GM19043 (cell line): ENCODE data around the gene PTPN3.
"Not testable (repeated sequence)": the region's sequence is repeated elsewhere in the genome, so short reads cannot be mapped to it uniquely, and the experiment has no call there.

Experiments
- ATAC-seq: cut with Tn5 transposase; IDR thresholded peaks from one replicate; pipeline ENCODE4 v1.9.1; 2021; ENCODE audit warnings: low read depth; ENCODE audit not compliant: unreplicated experiment

PTPN3 gene

DNA sequence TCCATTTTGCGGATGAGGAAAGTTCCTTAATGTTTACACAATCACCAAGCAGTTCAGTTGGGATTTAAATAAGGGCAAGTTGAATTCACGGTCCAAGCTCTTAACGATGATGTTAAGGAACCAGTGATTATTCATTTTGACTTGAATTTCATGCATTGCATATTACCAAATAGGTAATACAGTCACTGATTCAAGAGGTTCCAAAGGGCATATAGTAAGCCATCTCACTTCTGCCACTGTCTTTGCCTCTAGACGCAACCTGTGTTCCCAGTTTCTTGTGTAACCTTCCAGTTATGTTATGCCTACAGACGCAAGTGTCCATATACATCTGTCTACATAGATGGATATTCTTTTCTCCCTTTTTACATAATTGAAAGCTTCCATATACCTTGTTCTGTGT is 137.3 kb downstream of the PTPN3 start:
- no peak for ATAC-seq

DNA sequence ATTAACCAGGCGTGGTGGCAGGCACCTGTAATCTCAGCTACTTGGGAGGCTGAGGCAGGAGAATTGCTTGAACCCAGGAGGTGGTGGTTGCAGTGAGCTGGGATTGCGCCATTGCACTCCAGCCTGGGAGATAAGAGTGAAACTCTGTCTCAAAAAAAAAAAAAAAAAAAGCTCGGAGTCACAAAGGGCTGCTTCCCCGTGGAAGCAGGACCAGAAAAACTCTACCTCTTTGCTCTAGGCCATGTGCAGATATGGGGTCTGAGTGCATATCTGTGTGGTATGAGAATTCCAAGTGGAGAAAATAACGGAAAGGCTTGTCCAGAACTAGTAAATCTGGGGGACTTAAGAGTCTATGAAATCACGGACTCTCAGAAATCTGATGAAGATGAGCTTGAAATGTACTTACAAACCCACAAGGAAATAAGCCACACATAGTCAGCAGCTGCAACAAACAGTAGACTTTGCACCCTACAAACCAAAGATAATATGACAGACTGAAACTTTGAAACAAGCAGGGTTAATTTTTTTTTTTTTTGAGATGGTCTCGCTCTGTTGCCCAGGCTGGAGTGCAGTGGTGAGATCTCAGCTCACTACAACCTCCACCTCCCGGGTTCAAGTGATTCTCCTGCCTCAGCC is 139.0 kb downstream of the PTPN3 start:
- ATAC-seq, result not testable (repeated sequence)

DNA sequence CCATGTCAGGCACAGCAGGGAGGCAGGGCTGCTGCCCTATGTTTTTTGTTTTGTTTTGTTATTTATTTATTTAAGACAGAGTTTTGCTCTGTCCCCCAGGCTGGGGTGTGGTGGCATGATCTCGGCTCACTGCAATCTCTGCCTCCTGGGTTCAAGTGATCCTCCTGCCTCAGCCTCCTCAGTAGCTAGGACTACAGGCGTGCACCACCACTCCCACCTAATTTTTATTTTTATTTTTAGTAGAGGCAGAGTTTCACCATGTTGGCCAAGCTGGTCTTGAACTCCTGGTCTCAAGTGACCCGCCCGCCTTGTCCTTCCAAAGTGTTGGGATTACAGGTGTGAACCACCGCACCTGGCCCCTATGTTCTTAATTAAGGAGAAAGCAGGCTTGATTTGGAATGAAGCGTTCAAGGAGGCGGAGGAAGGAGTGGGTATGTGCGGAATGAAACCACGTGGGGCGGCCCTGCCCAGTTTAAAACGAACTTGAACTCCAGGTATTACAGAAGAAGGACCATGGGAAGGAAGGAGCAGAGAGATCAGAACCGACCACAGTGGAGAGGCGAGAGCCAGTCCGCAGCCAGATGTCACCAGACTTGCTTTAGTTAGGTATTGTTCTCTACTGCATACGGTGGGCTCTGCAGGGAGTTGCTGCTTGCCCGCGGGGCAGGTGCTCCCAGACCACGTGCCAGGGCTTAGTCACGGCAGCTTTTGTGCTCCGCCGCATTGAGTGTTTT is 142.4 kb downstream of the PTPN3 start:
- no peak for ATAC-seq

DNA sequence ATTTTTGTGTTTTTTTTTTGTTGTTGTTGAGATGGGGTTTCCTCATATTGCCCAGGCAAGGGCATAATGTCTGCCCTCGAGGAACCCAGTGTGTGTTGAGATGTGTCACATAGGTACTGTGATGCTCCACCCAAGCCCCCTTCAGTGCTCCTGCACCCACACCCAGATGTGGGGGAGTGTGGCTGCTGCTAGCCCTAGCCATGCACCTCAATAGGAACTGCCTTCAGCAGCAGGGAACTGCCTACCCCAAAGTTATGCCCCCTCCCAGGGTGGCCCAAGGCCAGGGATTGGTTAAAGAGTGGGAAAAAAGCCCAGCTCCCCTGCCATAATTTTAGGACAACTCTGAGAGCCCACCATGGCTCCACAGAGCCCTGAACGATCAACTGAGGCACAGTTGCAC is 143.9 kb downstream of the PTPN3 start:
- no peak for ATAC-seq

DNA sequence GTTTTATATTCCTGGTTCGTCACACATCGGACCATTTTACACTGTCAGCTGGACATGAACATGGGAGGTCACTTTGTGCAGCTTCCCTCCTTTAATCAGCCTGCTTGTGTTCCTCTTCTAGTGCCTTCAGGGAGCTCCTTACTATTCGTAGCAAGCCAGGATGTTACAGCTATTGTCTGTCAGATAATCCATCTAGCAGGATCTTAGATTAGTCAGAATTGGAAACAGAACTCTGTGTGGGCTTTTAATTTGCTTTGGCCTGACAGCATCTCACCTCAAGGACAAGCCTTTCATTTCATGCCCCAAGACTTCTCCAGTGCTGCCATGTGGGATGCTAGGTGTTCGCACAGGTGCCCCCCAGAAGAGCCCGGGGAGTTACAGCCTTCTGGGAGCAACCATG is 147.1 kb downstream of the PTPN3 start:
- ATAC-seq, result no peak

DNA sequence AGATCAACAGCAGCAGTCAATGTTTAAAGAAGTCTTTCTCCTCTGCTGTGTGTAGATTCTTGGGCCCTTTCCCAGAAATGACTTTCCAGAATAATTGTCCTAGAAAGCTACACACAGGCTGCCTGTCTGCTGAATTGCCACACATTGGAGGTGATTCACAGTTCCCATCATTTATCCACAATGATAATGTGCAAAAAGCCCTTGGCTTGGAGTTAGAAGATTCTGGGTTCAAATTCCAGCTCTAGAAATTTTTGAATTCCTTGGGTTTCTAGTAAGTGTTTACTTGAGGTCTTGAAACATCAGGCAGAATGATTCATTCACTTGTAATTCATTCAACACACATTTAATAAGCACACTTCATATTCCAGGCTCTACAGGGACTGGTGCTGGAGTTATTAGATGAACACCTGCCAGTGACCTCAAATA is 148.7 kb downstream of the PTPN3 start:
- ATAC-seq, result no peak

DNA sequence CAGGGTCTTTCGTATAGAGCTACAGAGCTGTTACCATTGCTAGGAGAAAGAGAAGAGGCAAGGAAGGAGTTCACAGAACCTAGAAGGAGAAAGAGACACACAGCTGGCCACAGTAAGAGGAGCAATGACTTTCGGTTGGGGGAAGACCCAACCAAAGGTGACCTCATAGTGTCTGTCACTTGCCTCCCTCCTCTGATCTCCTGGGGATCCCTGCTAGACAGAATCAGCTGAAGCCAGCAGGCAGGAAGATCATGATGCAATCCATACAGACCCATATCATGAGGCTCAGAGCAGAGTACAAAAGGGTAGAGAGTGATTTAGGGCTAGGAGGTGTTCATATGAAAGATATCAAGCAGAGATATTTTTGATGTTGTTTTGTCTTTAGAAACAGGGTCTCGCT is 151.2 kb downstream of the PTPN3 start:
- no peak for ATAC-seq

DNA sequence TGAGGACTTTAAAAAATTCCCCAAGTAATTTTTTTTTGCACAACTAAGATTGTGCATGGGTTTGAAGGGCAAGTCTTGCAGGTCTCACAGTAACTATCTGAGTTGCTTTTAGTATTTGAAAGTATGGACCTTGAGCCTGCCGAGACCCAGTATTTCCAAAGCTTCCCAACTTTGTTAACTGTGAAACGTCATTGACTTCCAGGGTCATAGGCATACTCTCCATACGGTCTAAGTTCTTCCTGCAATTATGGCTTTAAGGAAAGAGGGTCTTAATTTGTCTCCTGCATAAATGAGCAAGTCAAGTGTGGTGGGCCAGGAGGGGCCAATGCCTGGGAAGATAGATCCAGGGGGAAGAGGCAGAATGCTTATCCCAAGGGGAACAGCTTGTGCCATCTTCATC is 153.2 kb downstream of the PTPN3 start:
- ATAC-seq, result no peak

DNA sequence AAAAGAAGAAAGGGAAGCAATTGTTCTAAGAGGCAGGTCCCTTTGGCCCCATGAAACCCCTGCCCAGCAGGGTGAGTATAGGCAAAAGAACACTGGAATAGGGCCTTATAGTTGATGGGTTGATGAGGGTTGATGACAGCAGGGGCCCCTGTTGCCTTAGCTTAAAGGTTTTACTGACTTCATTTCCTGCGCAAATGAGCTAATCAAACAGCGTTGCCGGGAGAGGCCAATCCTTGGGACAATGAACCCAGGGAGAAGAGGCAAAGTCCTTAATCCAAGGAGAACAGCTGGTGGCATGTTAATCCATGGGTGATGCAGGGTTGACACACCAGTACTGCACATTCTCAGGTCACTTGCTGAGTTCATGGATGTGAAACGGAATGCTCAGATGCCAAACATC is 155.2 kb downstream of the PTPN3 start:
- no peak for ATAC-seq

DNA sequence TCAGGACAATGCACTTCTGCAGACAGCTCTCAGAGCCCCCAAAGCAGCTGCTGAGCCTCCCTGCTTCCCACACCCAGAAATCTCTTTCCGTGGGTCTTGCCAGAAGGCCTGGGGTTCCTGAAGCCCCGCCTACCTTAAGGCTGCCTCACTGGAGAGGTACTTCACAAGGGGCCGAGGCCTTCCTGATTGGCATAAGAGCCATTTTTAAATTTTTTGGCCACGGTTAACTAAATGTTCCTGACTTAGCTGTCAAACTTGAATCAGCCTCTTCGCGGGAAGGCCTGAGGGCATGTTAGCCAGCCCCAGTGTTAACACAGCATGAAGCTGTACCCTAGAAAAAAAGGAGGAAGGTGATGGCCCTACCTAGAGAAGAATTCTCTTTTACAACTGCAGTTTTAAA is 156.5 kb downstream of the PTPN3 start:
- ATAC-seq, result no peak

DNA sequence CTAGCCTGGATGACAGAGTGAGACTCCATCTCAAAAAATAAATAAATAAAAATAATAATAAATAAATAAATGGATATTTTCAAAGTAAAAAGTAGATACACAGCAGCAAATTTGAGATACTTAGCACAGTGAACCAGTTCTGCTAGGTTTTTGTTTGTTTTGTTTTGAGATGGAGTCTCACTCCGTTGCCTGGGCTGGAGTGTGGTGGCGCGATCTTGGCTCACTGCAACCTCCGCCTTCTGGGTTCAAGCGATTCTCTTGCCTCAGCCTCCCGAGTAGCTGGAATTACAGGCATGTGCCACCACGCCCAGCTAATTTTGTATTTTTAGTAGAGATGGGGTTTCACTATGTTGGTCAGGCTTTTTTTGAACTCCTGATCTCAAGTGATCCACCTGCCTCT is 157.1 kb downstream of the PTPN3 start:
- not testable (repeated sequence) for ATAC-seq

DNA sequence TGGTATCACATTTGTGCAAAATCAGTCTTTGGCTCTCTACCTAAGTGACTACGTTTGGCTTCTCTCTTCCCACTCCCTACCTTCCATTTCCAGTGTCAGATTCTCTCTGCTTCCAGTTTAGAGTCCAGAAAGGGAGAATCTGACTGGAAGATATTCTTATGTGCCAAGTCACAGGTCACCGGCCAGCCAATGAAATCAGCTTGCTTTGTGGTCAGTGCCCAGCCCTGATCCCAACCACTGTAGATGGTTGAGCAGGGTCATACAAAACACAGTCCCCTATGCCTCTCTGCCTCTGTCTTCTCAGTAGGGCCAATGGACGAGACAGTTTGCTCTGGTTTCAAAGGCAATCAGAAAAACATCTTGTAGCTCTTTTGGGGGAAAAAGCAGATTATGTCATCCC is 161.7 kb downstream of the PTPN3 start:
- no peak for ATAC-seq

DNA sequence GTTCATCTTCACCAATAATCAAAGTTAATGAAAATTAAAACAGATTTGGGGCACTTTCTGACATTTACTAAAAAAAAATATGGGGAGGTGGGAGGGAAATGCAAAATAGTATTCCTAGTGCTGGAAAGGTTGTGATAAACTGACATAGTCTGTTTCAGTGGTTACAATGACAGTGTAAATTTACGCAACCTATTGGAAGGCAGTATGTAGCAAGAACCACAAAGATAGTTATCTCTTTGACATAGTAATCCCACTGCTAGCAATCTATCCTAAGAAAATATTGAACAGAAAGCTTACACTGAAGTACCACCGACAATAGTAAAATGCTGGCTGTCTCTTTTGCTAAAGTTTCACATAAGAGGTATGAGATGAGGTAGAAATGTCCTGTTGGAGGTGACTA is 162.2 kb downstream of the PTPN3 start:
- ATAC-seq, result no peak

DNA sequence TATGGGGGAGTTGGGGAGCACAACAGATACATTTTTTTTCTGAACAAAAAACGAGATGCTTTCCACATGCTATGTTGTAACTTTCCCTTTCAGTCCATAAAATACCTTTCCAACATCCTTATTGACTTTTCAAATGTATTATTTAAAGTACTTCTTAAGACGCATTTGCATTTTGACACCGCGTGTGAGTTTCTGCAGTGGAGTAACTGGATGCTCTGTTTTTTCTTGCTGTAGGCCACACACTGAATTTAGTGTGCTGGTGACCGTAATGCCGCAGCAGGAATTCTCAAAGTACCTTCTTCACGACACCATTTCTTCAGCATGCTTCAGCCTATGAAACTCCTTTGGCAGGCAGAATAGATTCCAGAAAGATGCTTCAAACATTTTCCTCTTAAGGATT is 163.0 kb downstream of the PTPN3 start:
- ATAC-seq, result no peak

DNA sequence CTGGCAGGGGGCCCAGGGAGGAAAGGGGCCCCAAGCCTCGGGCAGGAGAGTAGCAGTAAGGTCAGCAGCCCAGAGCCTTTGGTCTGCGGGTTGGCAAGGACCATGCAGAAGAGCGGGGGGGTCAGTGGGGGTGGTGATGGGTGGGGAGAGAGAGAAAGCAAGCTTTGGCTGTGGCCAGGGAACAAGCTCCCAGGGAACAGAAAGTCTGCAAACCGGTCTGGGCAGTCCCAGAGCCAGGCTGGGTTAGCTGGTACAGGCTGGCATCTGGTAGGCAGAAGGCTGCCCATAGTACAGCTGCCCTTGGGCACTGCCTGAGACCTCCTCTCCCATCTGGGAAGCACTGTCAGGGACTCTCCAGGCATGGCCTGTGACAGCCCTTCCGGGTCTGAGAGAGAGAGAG is 166.8 kb downstream of the PTPN3 start:
- no peak for ATAC-seq

DNA sequence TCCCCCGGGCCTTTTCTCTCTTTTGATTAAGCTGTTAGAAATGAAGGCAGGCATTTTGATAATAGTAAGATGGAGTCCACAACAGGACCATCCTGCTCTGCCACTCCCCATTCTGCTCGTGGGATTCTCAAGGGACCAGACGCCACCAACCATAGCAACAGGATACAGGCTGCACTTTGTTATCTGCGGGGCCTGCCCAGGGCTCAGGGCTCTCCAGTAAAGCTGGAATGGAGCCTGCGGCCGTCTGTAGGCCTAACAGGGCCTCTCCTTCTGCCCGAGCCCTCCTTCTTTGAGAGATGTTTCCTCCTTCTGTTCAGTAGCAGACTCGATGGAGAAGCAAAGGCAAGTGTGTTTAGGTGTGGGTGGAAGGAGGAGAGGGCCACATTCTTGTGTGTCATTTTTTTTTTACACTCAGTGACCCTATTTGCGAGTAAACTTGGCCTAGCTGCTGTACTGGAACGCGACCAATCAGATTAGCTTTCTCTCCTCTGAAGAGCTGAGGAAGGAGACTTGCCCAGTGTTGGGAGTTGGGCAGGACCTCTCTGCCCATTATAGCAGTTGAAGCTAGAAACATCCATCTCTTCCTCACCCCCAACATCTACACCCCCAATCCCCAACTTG is 168.4 kb downstream of the PTPN3 start:
- ATAC-seq, result no peak

DNA sequence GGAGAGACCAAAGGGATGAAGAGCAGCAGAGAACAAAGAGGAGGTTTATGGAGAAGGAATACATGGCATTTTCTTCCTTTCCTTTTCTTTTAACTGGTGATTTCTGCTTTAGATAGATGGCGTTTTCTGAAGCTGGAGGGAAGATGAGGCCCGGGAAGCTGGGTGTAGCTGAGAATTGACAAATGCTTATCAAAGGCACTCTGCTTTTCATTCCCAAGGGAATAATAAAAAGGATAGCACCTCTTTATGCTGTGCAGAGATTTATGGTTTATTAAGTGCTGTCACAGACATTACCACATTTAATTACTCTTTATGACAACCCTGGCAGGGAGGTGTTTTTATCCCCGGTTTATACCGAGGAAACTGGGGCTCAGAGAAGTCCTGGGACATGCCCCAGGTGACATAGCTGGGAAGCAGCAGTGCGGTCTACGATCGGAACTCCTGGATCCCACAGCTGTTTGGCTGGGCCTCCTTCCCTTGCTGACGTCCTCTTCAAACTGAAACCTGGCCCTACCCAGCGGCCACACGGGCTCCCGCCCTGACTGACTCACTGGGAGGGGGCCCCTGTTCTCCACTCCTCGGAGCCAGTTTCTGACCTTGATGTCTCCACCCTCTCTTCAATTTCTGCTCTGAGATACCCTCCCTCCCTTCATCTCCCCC is 169.0 kb downstream of the PTPN3 start:
- ATAC-seq, result no peak
